Tibial artery (tissue), 4 donors: ENCODE measurements around the gene NLK.

Experiments
- DNase-seq, 2 donors: peaks; one replicate each; pipeline ENCODE4 v3.0.0-alpha.2; 2019
- H3K27ac ChIP-seq, 2 donors: fragments of 200-600 bp; sonication (generic) in 1 of 2; 1 replicate in 1 of 2; 2 replicates in 1 of 2; pipeline ENCODE4 v1.5.1; 2018 to 2019; ENCODE audit warnings: mild to moderate bottlenecking in 1 of 2
- H3K27me3 ChIP-seq, 2 donors: fragments of 200-600 bp; sonication (generic) in 1 of 2; one replicate each; pipeline versions ENCODE4 v1.5.1 to v1.6.0; 2016 to 2019
- H3K36me3 ChIP-seq, 3 donors: fragments of 200-600 bp; sonication (generic) in 2 of 3; one replicate each; pipeline ENCODE4 v1.5.1; 2016 to 2019; ENCODE audit warnings: mild to moderate bottlenecking in 2 of 3
- H3K4me1 ChIP-seq, 4 donors: fragments of 200-600 bp; sonication (generic) in 2 of 4; 1 replicate in 3 of 4; 2 replicates in 1 of 4; pipeline ENCODE4 v1.5.1; 2016 to 2019
- H3K4me3 ChIP-seq, 2 donors: fragments of 200-600 bp; sonication (generic) in 1 of 2; 1 replicate in 1 of 2; 2 replicates in 1 of 2; pipeline ENCODE4 v1.5.1; 2018 to 2019; ENCODE audit warnings: mild to moderate bottlenecking in 2 of 2
- H3K9me3 ChIP-seq, 3 donors: fragments of 200-600 bp; sonication (generic) in 1 of 3; one replicate each; pipeline ENCODE4 v1.5.1; 2016 to 2019
- intact Hi-C: fragments of 100-400 bp; cut with DNase I; formaldehyde crosslinking; loops from one replicate; pipeline ENCODE4 v1.15.0; 2023; ENCODE audit warnings: low total_unique reads
- TF ChIP-seq, protein P1 (sequence below), 2 experiments: fragments of 200-600 bp in 1 of 2; fragments of 450-650 bp in 1 of 2; IDR thresholded peaks; one replicate each; pipeline ENCODE4 v1.5.1; 2017 to 2019; ENCODE audit warnings: antibody characterized with exemption in 2 of 2, mild to moderate bottlenecking in 1 of 2, moderate library complexity in 1 of 2

NLK gene

DNA sequence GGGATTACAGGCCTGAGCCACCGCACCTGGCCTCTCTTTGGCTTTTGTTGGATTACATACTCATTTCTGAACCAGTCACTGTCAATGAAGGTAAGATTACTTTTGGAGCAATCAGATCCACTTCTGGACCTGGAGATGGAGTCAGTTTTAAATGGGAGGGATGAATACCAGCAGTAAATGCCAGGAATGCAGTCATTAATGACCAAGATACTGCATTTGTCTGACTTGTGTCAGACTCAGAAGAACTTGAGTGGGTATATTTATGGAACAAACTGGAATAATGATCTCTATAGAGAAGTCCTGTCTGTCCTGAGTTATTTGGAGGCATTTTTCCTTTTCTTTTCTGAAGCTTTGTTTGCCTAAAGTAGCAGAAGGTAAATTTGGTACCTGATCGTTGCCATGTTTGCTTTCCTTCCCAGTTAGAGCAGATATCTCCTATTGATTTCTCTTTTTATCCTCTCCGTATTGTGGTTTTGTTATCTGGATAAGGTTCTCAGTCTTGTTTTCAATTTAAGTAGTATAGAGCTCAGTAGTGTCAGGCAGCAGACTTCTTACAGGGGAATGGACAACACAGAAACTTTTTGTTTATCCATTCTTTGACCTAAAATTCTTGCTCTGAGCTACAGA lies 10.7 kb downstream of the NLK start:
- DNase-seq: no peak

DNA sequence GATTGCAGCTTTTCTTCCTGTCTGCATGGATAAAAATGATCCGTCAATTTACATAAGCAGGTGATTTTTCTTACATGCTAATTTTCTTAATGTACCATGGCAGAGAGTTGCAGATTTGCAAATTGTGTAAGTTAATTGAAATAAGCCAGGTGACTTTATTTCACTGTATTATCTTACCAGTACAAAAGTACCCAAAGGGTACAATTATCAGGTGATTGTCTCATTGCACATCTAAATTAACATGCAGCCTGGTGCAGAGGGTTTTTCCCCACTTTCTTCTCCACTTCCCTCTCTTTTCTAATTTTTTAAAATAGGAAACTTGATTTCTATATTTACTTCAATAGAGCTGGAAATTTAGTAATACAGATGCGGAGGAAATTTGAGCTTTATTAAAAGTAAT lies 11.2 kb downstream of the NLK start:
- Histone ChIP-seq H3K4me3 (no peak overlapping the region), H3K27me3 (no peaks in the 10 kb centered on the region), H3K4me1 (peaks cover 0 to 32% (median 9%) of the 10 kb centered on the region in 4 donors), H3K9me3 (no peaks in the 10 kb centered on the region), H3K36me3 (no peaks in the 10 kb centered on the region), H3K27ac (no peak overlapping the region)
- TF ChIP-seq, protein P1, sequence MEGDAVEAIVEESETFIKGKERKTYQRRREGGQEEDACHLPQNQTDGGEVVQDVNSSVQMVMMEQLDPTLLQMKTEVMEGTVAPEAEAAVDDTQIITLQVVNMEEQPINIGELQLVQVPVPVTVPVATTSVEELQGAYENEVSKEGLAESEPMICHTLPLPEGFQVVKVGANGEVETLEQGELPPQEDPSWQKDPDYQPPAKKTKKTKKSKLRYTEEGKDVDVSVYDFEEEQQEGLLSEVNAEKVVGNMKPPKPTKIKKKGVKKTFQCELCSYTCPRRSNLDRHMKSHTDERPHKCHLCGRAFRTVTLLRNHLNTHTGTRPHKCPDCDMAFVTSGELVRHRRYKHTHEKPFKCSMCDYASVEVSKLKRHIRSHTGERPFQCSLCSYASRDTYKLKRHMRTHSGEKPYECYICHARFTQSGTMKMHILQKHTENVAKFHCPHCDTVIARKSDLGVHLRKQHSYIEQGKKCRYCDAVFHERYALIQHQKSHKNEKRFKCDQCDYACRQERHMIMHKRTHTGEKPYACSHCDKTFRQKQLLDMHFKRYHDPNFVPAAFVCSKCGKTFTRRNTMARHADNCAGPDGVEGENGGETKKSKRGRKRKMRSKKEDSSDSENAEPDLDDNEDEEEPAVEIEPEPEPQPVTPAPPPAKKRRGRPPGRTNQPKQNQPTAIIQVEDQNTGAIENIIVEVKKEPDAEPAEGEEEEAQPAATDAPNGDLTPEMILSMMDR (IDR thresholded peaks at IDR 0.05): no peak
- no peak for DNase-seq
- intact Hi-C loops: no loop called here

More for the DNA sequence above, 10.7 kb downstream of the NLK start:
- intact Hi-C loops: no loop called here
- H3K27me3 ChIP-seq: no peaks in the 10 kb centered on the region
- H3K4me1 ChIP-seq: peaks cover 0 to 27% (median 9%) of the 10 kb centered on the region in 4 donors
- H3K9me3 ChIP-seq: no peaks in the 10 kb centered on the region
- H3K4me3 ChIP-seq: no peak overlapping the region
- H3K36me3 ChIP-seq: no peaks in the 10 kb centered on the region
- TF ChIP-seq, protein P1 (IDR thresholded peaks at IDR 0.05): no peak
- no peak overlapping the region for H3K27ac ChIP-seq

DNA sequence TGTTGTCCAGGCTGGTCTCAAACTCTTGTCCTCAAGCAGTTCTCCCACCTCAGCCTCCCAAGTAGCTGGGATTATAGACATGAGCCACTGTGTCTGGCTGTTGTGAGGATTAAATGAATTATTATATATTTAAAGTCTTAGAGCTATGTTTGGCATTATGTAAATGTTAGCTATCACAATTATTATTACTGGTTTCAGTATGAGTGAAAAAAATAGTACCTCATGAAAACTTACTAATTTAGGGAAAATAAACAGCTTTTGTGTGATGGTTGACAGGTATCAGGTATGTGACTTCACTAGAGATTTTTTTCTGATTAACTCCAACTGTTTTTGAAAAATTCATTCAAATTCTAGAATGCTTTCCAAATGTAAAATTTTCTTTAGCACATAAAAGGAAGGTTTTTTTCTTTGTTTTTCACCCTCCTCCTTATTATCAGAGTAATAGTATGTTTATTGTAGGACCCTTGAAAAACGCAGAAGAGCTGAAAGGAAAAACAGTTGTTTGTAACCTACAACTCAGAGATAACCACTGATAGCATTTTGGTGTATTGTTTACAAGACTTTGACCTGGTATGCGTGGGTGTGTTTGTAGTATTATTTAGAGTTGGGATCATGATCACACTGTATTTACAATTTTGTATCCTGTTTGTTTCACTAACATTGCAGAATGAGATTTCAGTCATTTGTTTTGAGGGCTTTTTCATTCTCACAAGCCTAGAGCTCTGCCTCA lies 13.2 kb downstream of the NLK start:
- H3K36me3 ChIP-seq: no peaks in the 10 kb centered on the region
- H3K27me3 ChIP-seq: no peaks in the 10 kb centered on the region
- no peak overlapping the region for H3K4me3 ChIP-seq
- H3K4me1 ChIP-seq: peaks cover 0 to 50% (median 15%) of the 10 kb centered on the region in 4 donors
- TF ChIP-seq, protein P1 (IDR thresholded peaks at IDR 0.05): no peak
- intact Hi-C loops: no loop called here
- no peak for DNase-seq
- no peaks in the 10 kb centered on the region for H3K9me3 ChIP-seq
- H3K27ac ChIP-seq: no peak overlapping the region

DNA sequence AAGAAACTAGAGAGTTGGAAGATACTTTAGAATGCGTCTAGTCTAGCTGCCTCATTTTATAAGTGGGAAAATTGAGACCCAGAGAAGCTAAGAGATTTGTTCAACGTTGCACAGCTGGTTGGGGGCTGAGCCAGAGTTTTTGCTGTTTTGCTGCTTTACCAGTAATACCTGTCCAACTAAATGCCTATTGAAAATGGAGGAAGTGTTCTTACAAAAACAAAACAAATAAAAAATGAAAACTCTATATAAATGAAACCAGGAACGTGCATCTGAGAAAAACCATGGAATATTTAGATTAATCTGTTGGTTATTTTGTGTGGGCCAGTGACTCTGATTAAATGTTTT lies 13.8 kb downstream of the NLK start:
- H3K27ac ChIP-seq: no peak overlapping the region
- H3K4me3 ChIP-seq: no peak overlapping the region
- H3K4me1 ChIP-seq: peaks cover 0 to 50% (median 15%) of the 10 kb centered on the region in 4 donors
- H3K9me3 ChIP-seq: no peaks in the 10 kb centered on the region
- TF ChIP-seq, protein P1 (IDR thresholded peaks at IDR 0.05): no peak
- no peaks in the 10 kb centered on the region for H3K27me3 ChIP-seq
- no peak for DNase-seq
- intact Hi-C loops: no loop called here
- H3K36me3 ChIP-seq: no peaks in the 10 kb centered on the region

DNA sequence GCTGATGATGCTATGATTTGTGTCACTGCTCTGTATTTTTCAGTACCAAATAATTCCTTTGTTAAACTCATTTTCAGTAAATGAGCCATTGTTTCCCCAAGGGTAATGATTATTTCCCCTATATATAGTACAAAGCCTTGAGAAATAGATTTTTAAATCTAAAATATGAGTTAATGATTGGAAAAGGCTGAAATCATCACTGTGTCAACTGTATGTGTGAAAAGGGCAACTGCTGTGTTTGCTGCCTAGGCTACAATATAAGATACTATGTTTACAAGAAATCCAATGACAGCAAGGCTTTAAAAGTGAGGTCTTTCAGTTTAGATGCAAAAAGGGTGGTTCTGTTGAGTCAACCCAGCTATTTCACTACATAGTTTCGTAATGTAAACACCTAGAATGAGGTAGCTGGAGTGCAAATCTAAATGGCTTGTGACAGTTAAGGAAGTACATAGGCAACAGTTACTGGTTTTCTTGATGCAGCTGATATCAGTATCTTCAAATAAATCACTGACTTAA lies 15.3 kb downstream of the NLK start:
- Histone ChIP-seq H3K27ac (no peak overlapping the region), H3K4me3 (no peak overlapping the region), H3K36me3 (no peaks in the 10 kb centered on the region), H3K9me3 (no peaks in the 10 kb centered on the region), H3K27me3 (no peaks in the 10 kb centered on the region), H3K4me1 (peaks cover 0 to 40% (median 15%) of the 10 kb centered on the region in 4 donors)
- TF ChIP-seq, protein P1 (IDR thresholded peaks at IDR 0.05): no peak
- intact Hi-C loops: no loop called here
- no peak for DNase-seq
